Stimulated activated CD4-positive, alpha-beta T cell treated with anti-CD3 and anti-CD28 coated beads, Interleukin-4, amount 100 ng/mL, for 24 hours (primary cell): ENCODE results near the gene HYAL3.
"Not testable (repeated sequence)": the region's sequence is repeated elsewhere in the genome, so short reads cannot be mapped to it uniquely, and the experiment has no call there.

Source experiments
- DNase-seq: peaks from one replicate; pipeline ENCODE4 v3.0.0-alpha.2; 2020

The HYAL3 gene

GRCh38 chr3:50288387-50289007 lies 10.7 kb downstream of the HYAL3 start:
- DNase-seq: no peak

- no peak for DNase-seq
Measured at GRCh38 chr3:50287262-50287661, 11.9 kb downstream of the HYAL3 start.

GRCh38 chr3:50286322-50287227 lies 12.6 kb downstream of the HYAL3 start:
- no peak for DNase-seq

- DNase-seq: not testable (repeated sequence)
Measured at GRCh38 chr3:50284121-50284520, 15.1 kb downstream of the HYAL3 start.

GRCh38 chr3:50279255-50280016 lies 19.8 kb downstream of the HYAL3 start:
- no peak for DNase-seq

- DNase-seq: no peak
Measured at GRCh38 chr3:50278880-50279224, 20.4 kb downstream of the HYAL3 start, which contains the start of gene LSMEM2. LSMEM2 (plus strand) TSS chr3:50279087; CDS start chr3:50279114, 27 bp downstream.

GRCh38 chr3:50278123-50278879 lies 20.9 kb downstream of the HYAL3 start:
- DNase-seq: no peak

GRCh38 chr3:50276762-50277101 lies 22.5 kb downstream of the HYAL3 start:
- no peak for DNase-seq

GRCh38 chr3:50275996-50276761 lies 23.0 kb downstream of the HYAL3 start:
- peak; percentile 24 for DNase-seq

- no peak for DNase-seq
Measured at GRCh38 chr3:50275141-50275995, 23.8 kb downstream of the HYAL3 start.

GRCh38 chr3:50274371-50275104 lies 24.7 kb downstream of the HYAL3 start:
- peak; percentile 77 for DNase-seq

- no peak for DNase-seq
Measured at GRCh38 chr3:50273689-50274065, 25.5 kb downstream of the HYAL3 start.

GRCh38 chr3:50272911-50273688 lies 26.1 kb downstream of the HYAL3 start:
- peak; percentile 91 for DNase-seq

- DNase-seq: not testable (repeated sequence)
Measured at GRCh38 chr3:50272538-50272910, 26.7 kb downstream of the HYAL3 start.

GRCh38 chr3:50271314-50271936 lies 27.8 kb downstream of the HYAL3 start:
- no peak for DNase-seq

GRCh38 chr3:50270422-50271224 lies 28.6 kb downstream of the HYAL3 start:
- DNase-seq: no peak

- no peak for DNase-seq
Measured at GRCh38 chr3:50269977-50270413, 29.2 kb downstream of the HYAL3 start.

- DNase-seq: no peak
Measured at GRCh38 chr3:50269460-50269859, 29.7 kb downstream of the HYAL3 start.
